ENCODE results near the gene SLC4A2.
"Not testable (repeated sequence)": the region's sequence is repeated elsewhere in the genome, so short reads cannot be mapped to it uniquely, and the experiment has no call there.

SLC4A2 gene

GRCh38 chr7:151024435-151025056, 34.8 kb upstream of the SLC4A2 start, which contains the start of gene ATG9B:
Gene ATG9B (minus strand): TSS chr7:151024494. CDS start chr7:151024423, 71 bp downstream.
- no peak for ATAC-seq
- no peak for DNase-seq

GRCh38 chr7:151025924-151026671, 33.3 kb upstream of the SLC4A2 start:
- ATAC-seq (no peak), DNase-seq (no peak)

- not testable (repeated sequence) for ATAC-seq, DNase-seq
Measured at GRCh38 chr7:151026771-151027727, 32.3 kb upstream of the SLC4A2 start.

- ATAC-seq: peak; percentile 0
Measured at GRCh38 chr7:151027728-151028130, 31.7 kb upstream of the SLC4A2 start.

GRCh38 chr7:151028131-151028947, 31.1 kb upstream of the SLC4A2 start, which contains the start of gene ABCB8:
Gene ABCB8 (plus strand): TSS chr7:151028450. CDS start chr7:151028516, 66 bp downstream.
- peak; percentile 97 for DNase-seq
- peak; percentile 93 for ATAC-seq

More at GRCh38 chr7:151027728-151028130, 31.7 kb upstream of the SLC4A2 start:
- DNase-seq: not testable (repeated sequence)

- no peak for DNase-seq
- no peak for ATAC-seq
Measured at GRCh38 chr7:151028948-151029501, 30.4 kb upstream of the SLC4A2 start.

GRCh38 chr7:151031011-151031410, 28.4 kb upstream of the SLC4A2 start:
- DNase-seq: no peak
- ATAC-seq: no peak

GRCh38 chr7:151032936-151033863, 26.2 kb upstream of the SLC4A2 start:
- DNase-seq (no peak), ATAC-seq (no peak)

- ATAC-seq (no peak), DNase-seq (no peak)
Measured at GRCh38 chr7:151033864-151034249, 25.5 kb upstream of the SLC4A2 start.

- no peak for DNase-seq
Measured at GRCh38 chr7:151034312-151035025, 24.9 kb upstream of the SLC4A2 start.

GRCh38 chr7:151035026-151035717, 24.2 kb upstream of the SLC4A2 start:
- ATAC-seq (no peak), DNase-seq (no peak)

More at GRCh38 chr7:151034312-151035025, 24.9 kb upstream of the SLC4A2 start:
- no peak for ATAC-seq

GRCh38 chr7:151035902-151036301, 23.5 kb upstream of the SLC4A2 start:
- no peak for ATAC-seq
- no peak for DNase-seq

- ATAC-seq: peak; percentile 95
Measured at GRCh38 chr7:151038951-151039849, 20.2 kb upstream of the SLC4A2 start.

GRCh38 chr7:151039850-151040548, 19.4 kb upstream of the SLC4A2 start:
- ATAC-seq (no peak), DNase-seq (no peak)

More at GRCh38 chr7:151038951-151039849, 20.2 kb upstream of the SLC4A2 start:
- DNase-seq: peak; percentile 89

GRCh38 chr7:151040616-151041375, 18.6 kb upstream of the SLC4A2 start:
- no peak for ATAC-seq
- no peak for DNase-seq

- ATAC-seq, DNase-seq: not testable (repeated sequence)
Measured at GRCh38 chr7:151043449-151043848, 15.9 kb upstream of the SLC4A2 start.

Measured in stimulated activated naive CD8-positive, alpha-beta T cell treated with anti-CD3 and anti-CD28 coated beads, Interleukin-15, Interleukin-2, amounts not matched to agents 100 U/mL and 50 U/mL, for 24 hours (primary cell).